Measurements from ENCODE around the gene RNASEH1.
"Not testable (repeated sequence)": the region's sequence is repeated elsewhere in the genome, so short reads cannot be mapped to it uniquely, and the experiment has no call there.

Gene RNASEH1

GRCh38 chr2:3517948-3518495 lies 40.1 kb downstream of the RNASEH1 start:
- DNase-seq = no peak

DNA sequence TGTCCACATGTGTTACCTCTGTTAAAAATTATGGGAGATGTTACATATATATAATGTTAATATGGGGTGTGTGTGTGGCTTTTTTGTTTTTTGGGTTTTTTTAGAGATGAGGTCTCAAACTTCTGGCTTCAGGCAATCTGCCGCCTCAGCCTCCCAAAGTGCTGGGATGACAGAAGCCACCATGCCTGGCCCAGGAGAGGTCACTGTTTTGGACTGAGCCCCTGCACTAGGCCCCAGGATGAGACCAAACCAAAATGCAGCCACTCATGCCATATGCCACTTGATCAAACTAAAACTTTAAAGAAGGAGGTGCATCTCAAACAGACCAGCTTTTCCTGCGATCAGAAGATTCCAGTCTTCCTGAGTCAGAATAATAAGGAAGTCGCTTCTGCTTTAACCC lies 41.3 kb downstream of the RNASEH1 start:
- DNase-seq = no peak

DNA sequence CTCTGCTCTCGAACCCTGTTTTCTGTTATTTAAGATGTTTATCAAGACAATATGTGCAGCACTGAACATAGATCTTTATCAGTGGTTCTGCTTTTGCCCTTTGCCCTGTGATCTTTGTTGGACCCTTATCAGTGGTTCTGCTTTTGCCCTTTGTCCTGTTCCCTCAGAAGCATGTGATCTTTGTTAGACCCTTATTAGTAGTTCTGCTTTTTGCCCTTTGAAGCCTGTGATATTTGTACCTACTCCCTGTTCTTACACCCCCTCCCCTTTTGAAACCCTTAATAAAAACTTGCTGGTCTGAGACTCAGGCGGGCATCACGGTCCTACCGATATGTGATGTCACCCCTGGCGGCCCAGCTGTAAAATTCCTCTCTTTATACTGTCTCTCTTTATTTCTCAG lies 42.7 kb downstream of the RNASEH1 start:
- DNase-seq = not testable (repeated sequence)

GRCh38 chr2:3513026-3513810 lies 44.9 kb downstream of the RNASEH1 start:
- no peak for DNase-seq

DNA sequence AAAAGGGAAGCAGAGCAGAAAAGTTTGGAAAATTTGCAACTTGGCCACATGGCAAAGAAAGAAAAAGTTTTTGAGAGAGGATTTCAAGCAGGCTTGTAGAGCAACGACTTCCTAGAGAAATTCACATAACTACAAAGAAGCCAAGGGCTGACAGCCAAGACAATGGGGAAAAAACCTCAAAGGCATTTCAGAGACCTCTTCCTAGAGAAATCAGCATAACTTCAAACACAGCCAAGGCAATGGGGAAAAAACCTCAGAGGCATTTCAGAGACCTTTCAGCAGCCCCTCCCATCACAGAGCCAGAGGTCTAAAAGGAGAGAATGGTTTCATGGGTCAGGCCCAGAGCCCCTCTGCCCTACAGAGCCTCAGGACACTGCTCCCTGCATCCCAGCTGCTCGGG lies 46.0 kb downstream of the RNASEH1 start:
- DNase-seq = no peak

GRCh38 chr2:3505771-3506170 lies 52.4 kb downstream of the RNASEH1 start:
- DNase-seq = no peak

- DNase-seq = no peak
Observed at GRCh38 chr2:3504741-3505140, 53.4 kb downstream of the RNASEH1 start.

DNA sequence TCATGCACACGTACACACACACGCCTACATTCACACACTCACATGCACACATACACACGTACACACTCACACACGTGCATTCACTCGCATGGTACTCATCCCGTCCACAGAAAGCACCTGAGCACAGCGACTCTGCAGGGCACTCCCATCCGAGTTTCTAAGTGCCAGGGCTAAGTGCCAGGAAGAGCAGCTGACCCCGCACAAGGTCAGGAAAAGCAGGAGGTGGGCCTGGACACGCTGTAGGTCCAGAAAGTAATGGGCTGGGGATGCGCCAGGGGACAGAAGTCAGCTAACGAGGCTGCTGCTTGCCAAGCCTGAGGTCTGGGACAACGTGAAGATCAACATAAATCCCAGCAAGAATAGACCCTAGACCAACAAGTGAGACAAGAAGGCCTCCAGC lies 54.6 kb downstream of the RNASEH1 start:
- DNase-seq = no peak

- DNase-seq = no peak
Observed at GRCh38 chr2:3503046-3503445, 55.1 kb downstream of the RNASEH1 start.

DNA sequence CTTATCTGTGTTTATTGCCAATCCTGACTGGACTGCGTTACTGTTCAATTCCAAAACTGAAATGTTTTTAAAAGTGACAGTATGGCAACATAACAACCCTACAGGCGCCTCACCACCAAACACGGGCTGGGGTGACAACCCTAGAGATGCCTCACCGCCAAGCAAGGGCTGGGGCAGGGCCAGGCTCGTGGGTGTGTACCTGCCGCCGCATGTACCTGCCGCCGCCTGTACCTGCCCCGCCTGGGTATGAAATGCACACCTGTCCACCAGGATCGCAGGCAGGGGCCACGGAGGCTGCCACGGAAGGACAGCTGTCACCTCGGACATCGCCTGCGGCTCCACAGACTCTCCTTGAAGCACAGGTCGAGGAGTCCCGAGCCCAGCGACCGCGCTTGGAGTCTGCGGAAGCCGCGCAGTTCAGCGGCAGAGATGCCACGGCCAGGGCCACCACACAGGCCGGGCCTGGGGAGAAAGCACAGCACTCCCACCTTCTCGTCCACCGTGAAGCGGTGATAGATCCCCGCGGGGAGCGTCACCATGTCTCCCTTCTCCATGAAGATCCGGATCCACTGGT lies 57.7 kb downstream of the RNASEH1 start:
- DNase-seq = no peak

GRCh38 chr2:3498783-3499394 lies 59.2 kb downstream of the RNASEH1 start:
- no peak for DNase-seq

GRCh38 chr2:3496708-3497080 lies 61.4 kb downstream of the RNASEH1 start:
- not testable (repeated sequence) for DNase-seq

Data from stimulated activated naive CD4-positive, alpha-beta T cell treated with Interleukin-2 at 50 U/mL for 16 hours (primary cell).